GM06990 (cell line): ENCODE measurements around the gene VEGFA.

Experiments used
- DNase-seq: peaks from one replicate; pipeline ENCODE4 v3.0.0-alpha.2; 2011; ENCODE audit not compliant: insufficient read length; ENCODE audit errors: extremely low read depth
- H3K27me3 ChIP-seq: replicated peaks from 2 replicates; pipeline ENCODE4 v1.6.0; 2011; ENCODE audit warnings: low read length; ENCODE audit not compliant: control insufficient read depth, insufficient read depth
- H3K36me3 ChIP-seq: 2 replicates; pipeline ENCODE4 v1.5.1; 2011; ENCODE audit warnings: low read length; ENCODE audit not compliant: control insufficient read depth, insufficient read depth
- H3K4me3 ChIP-seq: replicated peaks from 2 replicates; pipeline ENCODE4 v1.5.1; 2011; ENCODE audit warnings: low read depth, mild to moderate bottlenecking, control low read depth, low read length
- TF ChIP-seq, protein P1 (sequence below): IDR thresholded peaks from 2 replicates; pipeline ENCODE4 v1.5.1; 2011; ENCODE audit warnings: low read length, control low read depth, mild to moderate bottlenecking, inconsistent platforms; ENCODE audit not compliant: insufficient read depth, poor library complexity, severe bottlenecking

VEGFA gene

DNA sequence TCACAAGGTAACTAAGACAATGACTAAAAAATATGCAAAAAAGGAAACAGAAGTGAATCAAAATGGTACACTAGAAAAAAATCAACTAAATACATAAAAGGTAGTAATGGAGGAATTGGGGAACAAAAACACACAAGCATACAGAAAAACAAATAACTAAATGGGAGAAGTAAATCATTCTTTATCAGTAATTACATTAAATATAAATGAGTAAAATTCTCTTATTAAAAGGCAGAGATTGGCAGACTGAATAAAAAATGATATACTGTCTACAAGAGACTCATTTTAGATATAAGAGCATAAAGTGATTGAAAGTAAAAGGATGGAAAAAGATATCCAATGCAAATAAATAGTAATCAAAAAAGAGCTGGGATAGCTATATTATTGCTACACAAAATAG is 39.4 kb upstream of the VEGFA start:
- no peaks in the 10 kb centered on the region for H3K27me3 ChIP-seq
- DNase-seq, result no peak
- H3K4me3 ChIP-seq, result no peak overlapping the region
- TF ChIP-seq, protein P1, sequence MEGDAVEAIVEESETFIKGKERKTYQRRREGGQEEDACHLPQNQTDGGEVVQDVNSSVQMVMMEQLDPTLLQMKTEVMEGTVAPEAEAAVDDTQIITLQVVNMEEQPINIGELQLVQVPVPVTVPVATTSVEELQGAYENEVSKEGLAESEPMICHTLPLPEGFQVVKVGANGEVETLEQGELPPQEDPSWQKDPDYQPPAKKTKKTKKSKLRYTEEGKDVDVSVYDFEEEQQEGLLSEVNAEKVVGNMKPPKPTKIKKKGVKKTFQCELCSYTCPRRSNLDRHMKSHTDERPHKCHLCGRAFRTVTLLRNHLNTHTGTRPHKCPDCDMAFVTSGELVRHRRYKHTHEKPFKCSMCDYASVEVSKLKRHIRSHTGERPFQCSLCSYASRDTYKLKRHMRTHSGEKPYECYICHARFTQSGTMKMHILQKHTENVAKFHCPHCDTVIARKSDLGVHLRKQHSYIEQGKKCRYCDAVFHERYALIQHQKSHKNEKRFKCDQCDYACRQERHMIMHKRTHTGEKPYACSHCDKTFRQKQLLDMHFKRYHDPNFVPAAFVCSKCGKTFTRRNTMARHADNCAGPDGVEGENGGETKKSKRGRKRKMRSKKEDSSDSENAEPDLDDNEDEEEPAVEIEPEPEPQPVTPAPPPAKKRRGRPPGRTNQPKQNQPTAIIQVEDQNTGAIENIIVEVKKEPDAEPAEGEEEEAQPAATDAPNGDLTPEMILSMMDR, result no peak
- no peaks in the 10 kb centered on the region for H3K36me3 ChIP-seq

- H3K36me3 ChIP-seq, result no peaks in the 10 kb centered on the region
- no peak for DNase-seq
- TF ChIP-seq, protein P1, result no peak
- H3K4me3 ChIP-seq, result no peak overlapping the region
- no peaks in the 10 kb centered on the region for H3K27me3 ChIP-seq
These were observed 36.3 kb upstream of the VEGFA start for GRCh38 chr6:43733471-43734293.

- Histone ChIP-seq H3K27me3 (no peaks in the 10 kb centered on the region), H3K4me3 (no peak overlapping the region), H3K36me3 (no peaks in the 10 kb centered on the region)
- TF ChIP-seq, protein P1, result no peak
- no peak for DNase-seq
These were observed 35.7 kb upstream of the VEGFA start for GRCh38 chr6:43734294-43734665.

DNA sequence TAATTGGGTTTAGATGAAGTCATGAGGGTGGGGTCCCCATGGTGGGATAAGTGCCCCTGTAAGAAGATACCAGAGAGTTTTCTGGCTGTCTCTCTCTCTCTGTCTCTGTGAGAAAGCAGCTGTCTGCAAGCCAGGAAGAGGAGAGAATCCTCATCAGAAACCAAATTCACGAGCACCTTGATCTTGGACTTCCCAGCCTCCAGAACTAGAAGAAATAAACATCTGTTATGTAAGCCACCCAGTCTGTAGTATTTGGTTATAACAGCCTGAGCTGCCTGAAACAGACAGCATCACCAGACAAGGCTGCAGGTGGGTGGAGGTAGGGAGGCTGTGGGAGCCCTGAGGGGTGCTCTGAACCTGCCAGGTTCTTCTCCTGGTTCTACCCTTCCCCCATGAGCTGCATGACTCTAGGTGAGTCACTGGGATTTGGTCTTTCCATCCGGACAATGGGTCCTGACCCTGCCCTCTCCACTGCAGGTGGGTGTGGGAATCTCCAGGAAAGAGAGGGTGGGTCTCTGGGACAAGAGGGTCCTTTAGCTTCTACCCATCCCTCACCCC is 34.3 kb upstream of the VEGFA start:
- TF ChIP-seq, protein P1, result no peak
- H3K36me3 ChIP-seq, result no peaks in the 10 kb centered on the region
- no peak overlapping the region for H3K4me3 ChIP-seq

DNA sequence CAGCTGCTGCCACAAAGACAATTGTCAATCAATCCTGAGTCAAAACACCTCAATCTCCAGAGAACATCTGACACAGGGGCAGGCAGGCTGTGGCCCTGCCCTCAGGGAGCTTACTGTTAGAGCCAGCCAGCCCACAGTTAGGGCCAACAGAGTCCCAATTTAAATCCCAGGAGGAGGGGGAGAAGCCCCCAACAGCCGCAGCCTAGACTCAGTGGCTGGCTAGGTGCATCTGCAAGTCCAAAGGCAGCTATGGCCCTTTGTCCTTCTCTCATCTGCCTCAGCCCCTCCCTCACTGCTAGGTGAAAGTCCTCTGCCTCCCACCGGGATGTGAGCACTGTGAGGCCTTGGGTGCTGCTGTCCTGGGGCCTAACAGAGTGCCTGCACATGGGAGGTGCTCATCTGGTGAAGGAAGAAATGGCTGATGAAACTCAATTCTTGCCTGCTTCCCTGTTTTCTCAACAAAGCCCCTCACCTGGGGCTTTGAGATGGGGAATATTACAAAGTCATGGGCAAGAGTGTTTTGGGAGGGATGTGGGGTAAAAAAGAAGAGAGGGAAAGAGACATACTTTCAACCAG is 33.7 kb upstream of the VEGFA start:
- Histone ChIP-seq H3K4me3 (no peak overlapping the region), H3K27me3 (no peaks in the 10 kb centered on the region), H3K36me3 (no peaks in the 10 kb centered on the region)
- no peak for DNase-seq
- TF ChIP-seq, protein P1, result no peak

More for the DNA sequence above, 34.3 kb upstream of the VEGFA start:
- H3K27me3 ChIP-seq, result no peaks in the 10 kb centered on the region
- DNase-seq, result no peak
